Right atrium auricular region (tissue), 2 donors: ENCODE results near the gene ADAMTS17. TPM values are rescaled to one million over a fixed set of nuclear protein-coding genes. Genes with fewer than 3 reads are reported as not detected.
"Not testable (repeated sequence)": the region's sequence is repeated elsewhere in the genome, so short reads cannot be mapped to it uniquely, and the experiment has no call there.

Experiments used
- DNase-seq: peaks from one replicate; pipeline ENCODE4 v3.0.0-alpha.2; 2019; ENCODE audit warnings: low spot score
- H3K27ac ChIP-seq, 2 donors: fragments of 200-600 bp; sonication (generic); 1 replicate in 1 of 2; 2 replicates in 1 of 2; pipeline ENCODE4 v1.5.1; 2016 to 2019
- H3K27me3 ChIP-seq, 2 donors: fragments of 200-600 bp; sonication (generic); one replicate each; pipeline versions ENCODE4 v1.5.1 to v1.6.0; 2017 to 2019
- H3K36me3 ChIP-seq: fragments of 200-600 bp; sonication (generic); one replicate; pipeline ENCODE4 v1.5.1; 2016
- H3K4me1 ChIP-seq, 2 donors: fragments of 200-600 bp; sonication (generic); one replicate each; pipeline versions ENCODE4 v1.5.1 to v1.6.0; 2017 to 2019
- H3K4me3 ChIP-seq, 2 donors: fragments of 200-600 bp; sonication (generic); 1 replicate in 1 of 2; 2 replicates in 1 of 2; pipeline ENCODE4 v1.5.1; 2017 to 2019; ENCODE audit warnings: mild to moderate bottlenecking in 1 of 2, moderate library complexity in 1 of 2
- H3K9me3 ChIP-seq, 2 donors: fragments of 200-600 bp; sonication (generic); one replicate each; pipeline ENCODE4 v1.5.1; 2019
- total RNA-seq, 2 donors: library from RNA; depleted of rRNA; stranded (reverse); fragments of >200 nt; gene quantifications; one replicate each; pipeline ENCODE4 v1.1.0, GENCODE V29; 2016
- TF ChIP-seq, protein P1 (sequence below), 2 donors: fragments of 200-600 bp; sonication (generic); IDR thresholded peaks; one replicate each; pipeline ENCODE4 v1.5.1; 2019; ENCODE audit warnings: antibody characterized with exemption in 2 of 2

Gene ADAMTS17
- total RNA-seq, 2 donors from 2014 or later, result 3.6 to 4.4 TPM

- no peak for DNase-seq
- no peaks in the 10 kb centered on the region for H3K36me3 ChIP-seq
Measured at GRCh38 chr15:100082761-100083402, 258.9 kb downstream of the ADAMTS17 start.

DNA sequence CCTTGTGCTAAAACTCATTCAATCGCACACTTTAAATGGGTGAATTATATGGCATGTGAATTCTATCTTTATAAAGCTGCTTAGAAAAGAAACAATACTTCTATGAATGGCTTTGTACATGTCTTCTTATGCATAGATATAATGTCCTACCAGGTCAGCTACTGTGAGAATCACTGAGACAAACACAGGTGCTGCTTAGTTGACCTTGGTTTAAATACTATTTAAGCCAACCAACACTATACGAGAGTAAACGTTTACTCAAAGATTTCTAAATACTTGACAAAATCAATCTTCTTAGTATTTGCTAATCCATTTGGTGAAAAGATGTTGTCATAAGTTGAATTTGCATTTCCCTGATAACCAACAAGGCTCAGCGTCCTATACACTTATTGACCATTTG, 260.3 kb downstream of the ADAMTS17 start:
- Histone ChIP-seq H3K4me3 (no peak overlapping the region), H3K9me3 (no peaks in the 10 kb centered on the region), H3K27ac (no peak overlapping the region), H3K4me1 (peaks cover 0 to 9% of the 10 kb centered on the region in 2 donors), H3K36me3 (no peaks in the 10 kb centered on the region), H3K27me3 (no peaks in the 10 kb centered on the region)
- TF ChIP-seq, protein P1, sequence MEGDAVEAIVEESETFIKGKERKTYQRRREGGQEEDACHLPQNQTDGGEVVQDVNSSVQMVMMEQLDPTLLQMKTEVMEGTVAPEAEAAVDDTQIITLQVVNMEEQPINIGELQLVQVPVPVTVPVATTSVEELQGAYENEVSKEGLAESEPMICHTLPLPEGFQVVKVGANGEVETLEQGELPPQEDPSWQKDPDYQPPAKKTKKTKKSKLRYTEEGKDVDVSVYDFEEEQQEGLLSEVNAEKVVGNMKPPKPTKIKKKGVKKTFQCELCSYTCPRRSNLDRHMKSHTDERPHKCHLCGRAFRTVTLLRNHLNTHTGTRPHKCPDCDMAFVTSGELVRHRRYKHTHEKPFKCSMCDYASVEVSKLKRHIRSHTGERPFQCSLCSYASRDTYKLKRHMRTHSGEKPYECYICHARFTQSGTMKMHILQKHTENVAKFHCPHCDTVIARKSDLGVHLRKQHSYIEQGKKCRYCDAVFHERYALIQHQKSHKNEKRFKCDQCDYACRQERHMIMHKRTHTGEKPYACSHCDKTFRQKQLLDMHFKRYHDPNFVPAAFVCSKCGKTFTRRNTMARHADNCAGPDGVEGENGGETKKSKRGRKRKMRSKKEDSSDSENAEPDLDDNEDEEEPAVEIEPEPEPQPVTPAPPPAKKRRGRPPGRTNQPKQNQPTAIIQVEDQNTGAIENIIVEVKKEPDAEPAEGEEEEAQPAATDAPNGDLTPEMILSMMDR (IDR thresholded peaks at IDR 0.05), result no peak
- no peak for DNase-seq

More at GRCh38 chr15:100082761-100083402, 258.9 kb downstream of the ADAMTS17 start:
- Histone ChIP-seq H3K27me3 (no peaks in the 10 kb centered on the region), H3K4me1 (peaks cover 0 to 9% of the 10 kb centered on the region in 2 donors), H3K9me3 (no peaks in the 10 kb centered on the region), H3K4me3 (no peak overlapping the region), H3K27ac (peak overlapping the region; percentile 27 to 51)
- TF ChIP-seq, protein P1 (IDR thresholded peaks at IDR 0.05), result no peak

- no peak for DNase-seq
- Histone ChIP-seq H3K9me3 (no peaks in the 10 kb centered on the region), H3K4me1 (peaks cover 0 to 8% of the 10 kb centered on the region in 2 donors), H3K27me3 (no peaks in the 10 kb centered on the region), H3K27ac (no peak overlapping the region), H3K4me3 (no peak overlapping the region), H3K36me3 (no peaks in the 10 kb centered on the region)
- TF ChIP-seq, protein P1 (IDR thresholded peaks at IDR 0.05), result no peak
Measured at GRCh38 chr15:100078511-100079220, 263.1 kb downstream of the ADAMTS17 start.

- H3K4me3 ChIP-seq, result no peak overlapping the region
- H3K27me3 ChIP-seq, result no peaks in the 10 kb centered on the region
- H3K27ac ChIP-seq, result no peak overlapping the region
- H3K4me1 ChIP-seq, result no peaks in the 10 kb centered on the region
- TF ChIP-seq, protein P1 (IDR thresholded peaks at IDR 0.05), result no peak
- DNase-seq, result no peak
- no peaks in the 10 kb centered on the region for H3K9me3 ChIP-seq
- no peaks in the 10 kb centered on the region for H3K36me3 ChIP-seq
Measured at GRCh38 chr15:100075229-100075628, 266.5 kb downstream of the ADAMTS17 start.

DNA sequence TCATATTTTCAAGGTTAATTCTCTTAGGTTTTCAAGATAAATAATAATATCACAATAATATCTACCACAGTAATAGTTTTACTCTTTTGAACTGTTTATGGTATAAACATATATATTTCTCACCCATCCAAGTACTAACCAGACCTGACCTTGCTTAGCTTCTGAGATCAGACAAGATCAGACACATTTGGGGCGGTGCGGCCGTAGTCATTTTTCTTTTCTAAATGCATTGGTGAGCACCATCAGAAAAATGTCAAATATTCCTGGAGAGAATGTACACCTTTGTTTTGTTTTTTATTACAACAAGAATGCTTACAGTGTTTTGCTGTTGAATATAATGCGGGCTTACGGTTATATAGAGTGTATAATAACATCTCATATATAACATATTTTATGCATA, 267.8 kb downstream of the ADAMTS17 start:
- TF ChIP-seq, protein P1 (IDR thresholded peaks at IDR 0.05), result no peak
- Histone ChIP-seq H3K4me1 (no peaks in the 10 kb centered on the region), H3K36me3 (no peaks in the 10 kb centered on the region)

DNA sequence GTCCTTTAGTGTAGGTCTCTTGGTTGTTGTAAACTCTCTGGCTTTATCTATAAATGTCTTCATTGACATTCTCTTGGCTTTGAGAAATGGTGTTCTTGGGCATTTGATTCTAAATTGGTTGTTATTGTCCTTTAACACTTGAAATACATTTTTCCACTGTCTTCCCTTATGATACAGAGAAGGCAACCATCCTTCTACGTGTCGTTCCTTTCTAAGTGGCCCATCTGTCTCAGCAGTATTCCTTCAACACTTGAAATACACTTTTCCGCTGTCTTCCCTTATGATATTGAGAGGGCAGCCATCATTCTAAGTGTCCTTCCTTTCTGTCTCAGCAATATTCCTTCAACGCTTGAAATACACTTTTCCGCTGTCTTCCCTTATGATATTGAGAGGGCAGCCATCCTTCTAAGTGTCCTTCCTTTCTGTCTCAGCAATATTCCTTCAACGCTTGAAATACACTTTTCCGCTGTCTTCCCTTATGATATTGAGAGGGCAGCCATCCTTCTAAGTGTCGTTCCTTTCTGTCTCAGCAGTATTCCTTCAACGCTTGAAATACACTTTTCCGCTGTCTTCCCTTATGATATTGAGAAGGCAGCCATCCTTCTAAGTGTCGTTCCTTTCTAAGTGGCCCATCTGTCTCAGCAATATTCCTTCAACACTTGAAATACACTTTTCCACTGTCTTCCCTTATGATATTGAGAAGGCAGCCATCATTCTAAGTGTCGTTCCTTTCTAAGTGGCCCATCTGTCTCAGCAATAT, 275.1 kb downstream of the ADAMTS17 start:
- not testable (repeated sequence) for H3K4me3 ChIP-seq, H3K27ac ChIP-seq, H3K36me3 ChIP-seq, H3K4me1 ChIP-seq, H3K27me3 ChIP-seq, H3K9me3 ChIP-seq, DNase-seq

More for the DNA sequence above, 267.8 kb downstream of the ADAMTS17 start:
- DNase-seq, result no peak
- H3K27me3 ChIP-seq, result no peaks in the 10 kb centered on the region
- no peak overlapping the region for H3K4me3 ChIP-seq
- no peak overlapping the region for H3K27ac ChIP-seq
- H3K9me3 ChIP-seq, result no peaks in the 10 kb centered on the region
